GM10248 (cell line): ENCODE results near the gene ZSWIM6.

Experiments used
- CTCF ChIA-PET: fragments of 300-600 bp; sonication (Branson Sonifier 250); formaldehyde crosslinking; extraction: SDS; loops from one replicate; lab custom pipeline; 2021; ENCODE audit warnings: antibody characterized with exemption; lab: Yijun Ruan, JAX
- POLR2A ChIA-PET: fragments of 350-650 bp; sonication (Branson Sonifier 250); formaldehyde crosslinking; extraction: SDS; loops from one replicate; lab custom pipeline; 2020; ENCODE audit warnings: antibody characterized with exemption; lab: Yijun Ruan, JAX
- DNase-seq: peaks from one replicate; pipeline ENCODE4 v3.0.0; 2012; ENCODE audit errors: extremely low spot score
- TF ChIP-seq, protein P1 (sequence below): IDR thresholded peaks from 2 replicates; pipeline ENCODE4 v1.5.1; 2012; ENCODE audit warnings: mild to moderate bottlenecking, low read depth; ENCODE audit errors: extremely low read depth, missing control alignments, control extremely low read depth

ZSWIM6 gene

DNA sequence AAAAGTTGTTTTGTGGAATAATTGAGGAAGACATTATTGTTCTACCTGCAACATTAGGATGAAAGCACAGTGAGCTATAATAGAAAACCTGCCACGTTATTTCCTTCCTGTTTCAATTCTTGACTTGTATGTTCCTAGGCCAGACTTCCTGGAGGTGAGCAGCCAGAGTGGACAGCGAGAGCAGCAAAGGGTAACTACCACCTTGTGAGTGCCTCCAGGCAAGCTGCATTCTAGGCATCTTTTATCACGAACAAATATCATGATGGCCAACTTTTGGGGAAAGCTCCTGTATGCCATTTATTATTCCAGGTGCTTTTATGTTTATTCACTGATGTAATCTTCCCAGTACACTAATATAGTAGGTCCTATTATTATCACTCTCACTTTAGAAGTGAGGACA is 34.0 kb upstream of the ZSWIM6 start:
- ChIA-PET POLR2A (no interaction called here), CTCF (interaction anchor here (2.0 kb wide), 1 partner anchor 22 kb away, joined by 5 read pairs; no protein-coding TSS in a partner anchor)
- DNase-seq = no peak
- TF ChIP-seq, protein P1, sequence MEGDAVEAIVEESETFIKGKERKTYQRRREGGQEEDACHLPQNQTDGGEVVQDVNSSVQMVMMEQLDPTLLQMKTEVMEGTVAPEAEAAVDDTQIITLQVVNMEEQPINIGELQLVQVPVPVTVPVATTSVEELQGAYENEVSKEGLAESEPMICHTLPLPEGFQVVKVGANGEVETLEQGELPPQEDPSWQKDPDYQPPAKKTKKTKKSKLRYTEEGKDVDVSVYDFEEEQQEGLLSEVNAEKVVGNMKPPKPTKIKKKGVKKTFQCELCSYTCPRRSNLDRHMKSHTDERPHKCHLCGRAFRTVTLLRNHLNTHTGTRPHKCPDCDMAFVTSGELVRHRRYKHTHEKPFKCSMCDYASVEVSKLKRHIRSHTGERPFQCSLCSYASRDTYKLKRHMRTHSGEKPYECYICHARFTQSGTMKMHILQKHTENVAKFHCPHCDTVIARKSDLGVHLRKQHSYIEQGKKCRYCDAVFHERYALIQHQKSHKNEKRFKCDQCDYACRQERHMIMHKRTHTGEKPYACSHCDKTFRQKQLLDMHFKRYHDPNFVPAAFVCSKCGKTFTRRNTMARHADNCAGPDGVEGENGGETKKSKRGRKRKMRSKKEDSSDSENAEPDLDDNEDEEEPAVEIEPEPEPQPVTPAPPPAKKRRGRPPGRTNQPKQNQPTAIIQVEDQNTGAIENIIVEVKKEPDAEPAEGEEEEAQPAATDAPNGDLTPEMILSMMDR = no peak

GRCh38 chr5:61298580-61298979 is 33.5 kb upstream of the ZSWIM6 start:
- ChIA-PET POLR2A (no interaction called here), CTCF (interaction anchor here (1.6 to 2.0 kb wide), 2 partner anchors 11 to 22 kb away, joined by 5 to 6 read pairs; no protein-coding TSS in a partner anchor)
- TF ChIP-seq, protein P1 = no peak
- no peak for DNase-seq

GRCh38 chr5:61299261-61299681 is 32.8 kb upstream of the ZSWIM6 start:
- DNase-seq = no peak
- ChIA-PET CTCF (interaction anchor here (1.2 to 2.0 kb wide), 3 partner anchors 10 to 31 kb away, joined by 3 to 6 read pairs (median 5); no protein-coding TSS in a partner anchor), POLR2A (no interaction called here)
- TF ChIP-seq, protein P1 = no peak

DNA sequence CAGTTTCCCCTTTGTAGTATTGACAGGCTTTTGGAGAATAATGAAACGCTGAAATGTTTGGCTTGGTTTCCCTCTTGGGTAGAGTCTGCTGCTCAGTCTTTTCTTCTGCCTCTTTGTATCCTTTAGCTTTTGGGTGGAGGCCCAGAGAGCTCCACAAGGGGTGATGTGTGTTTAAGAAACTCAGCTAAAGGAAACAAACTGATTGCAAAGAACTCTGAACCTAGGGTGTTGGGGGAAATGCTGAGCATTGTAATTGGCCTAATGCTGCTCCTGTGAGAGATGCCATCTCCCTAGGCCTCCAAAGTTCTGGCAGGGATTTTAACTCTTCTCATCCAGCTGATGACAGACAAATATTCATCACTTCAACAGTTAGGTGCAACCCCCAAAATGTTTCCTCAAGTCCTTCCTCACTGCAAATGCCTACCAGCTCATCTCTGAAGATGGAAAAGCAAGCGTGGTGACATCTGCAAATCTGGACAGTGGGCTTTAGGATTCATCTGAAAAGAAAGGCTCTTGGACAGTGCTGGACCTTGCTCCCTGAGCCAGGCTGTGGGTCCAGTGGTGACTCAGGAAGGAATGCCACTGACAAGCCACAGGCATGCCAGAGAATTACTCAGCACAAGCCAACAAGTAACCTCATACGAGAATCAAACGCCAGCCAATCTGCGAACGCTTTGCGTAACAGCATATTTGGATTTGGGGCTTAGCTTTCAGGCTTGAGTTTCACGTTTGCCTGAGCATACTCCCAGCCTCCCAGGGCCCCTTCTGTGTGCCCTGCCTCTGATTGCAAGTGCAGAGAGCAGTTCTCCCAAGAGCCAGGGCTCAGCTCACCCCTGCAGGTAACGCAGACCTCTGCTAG is 30.5 kb upstream of the ZSWIM6 start:
- TF ChIP-seq, protein P1 = no peak
- CTCF ChIA-PET = interaction anchor here (0.9 to 2.4 kb wide), 2 partner anchors 11 to 17 kb away, joined by 3 to 8 read pairs; no protein-coding TSS in a partner anchor
- DNase-seq = no peak
- POLR2A ChIA-PET = no interaction called here

GRCh38 chr5:61302200-61302563 is 29.9 kb upstream of the ZSWIM6 start:
- TF ChIP-seq, protein P1 = no peak
- DNase-seq = no peak
- POLR2A ChIA-PET = no interaction called here
- CTCF ChIA-PET = interaction anchor here (2.4 kb wide), 1 partner anchor 10 kb away, joined by 8 read pairs; no protein-coding TSS in a partner anchor

- TF ChIP-seq, protein P1 = no peak
- CTCF ChIA-PET = interaction anchor here (1.3 to 2.4 kb wide), 5 partner anchors 9 to 232 kb away, joined by 3 to 8 read pairs (median 4); no protein-coding TSS in a partner anchor
- DNase-seq = peak; percentile 28
- POLR2A ChIA-PET = interaction anchor here (0.6 kb wide), 1 partner anchor 827 kb away, joined by 3 read pairs; no protein-coding TSS in a partner anchor
Observed at GRCh38 chr5:61303346-61303745, 28.7 kb upstream of the ZSWIM6 start.
